HG03571 (cell line): Measurements from ENCODE around the gene MPP1.

ENCODE experiments used
- ATAC-seq: cut with Tn5 transposase; IDR thresholded peaks from one replicate; pipeline ENCODE4 v1.9.1; 2021; ENCODE audit not compliant: unreplicated experiment

MPP1 gene

DNA sequence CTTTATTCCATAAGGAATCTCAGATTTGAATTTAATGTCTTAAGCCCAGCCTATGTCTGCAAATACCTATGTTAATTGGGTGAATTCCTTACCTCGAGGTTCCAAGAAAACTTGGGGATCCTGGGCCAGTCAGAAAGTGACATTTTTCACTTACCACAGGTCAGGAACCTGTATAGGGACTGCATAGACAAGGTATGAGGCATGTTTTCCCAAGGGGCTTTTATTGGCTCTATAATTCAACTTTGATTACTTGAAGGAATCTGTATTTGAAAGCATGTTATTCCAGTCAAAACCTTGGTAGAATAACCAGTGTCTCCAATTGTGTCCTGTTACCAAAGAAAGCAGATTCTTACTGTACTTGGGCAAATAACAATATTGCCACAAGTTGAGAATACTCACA, 8.5 kb upstream of the MPP1 start:
- no peak for ATAC-seq

DNA sequence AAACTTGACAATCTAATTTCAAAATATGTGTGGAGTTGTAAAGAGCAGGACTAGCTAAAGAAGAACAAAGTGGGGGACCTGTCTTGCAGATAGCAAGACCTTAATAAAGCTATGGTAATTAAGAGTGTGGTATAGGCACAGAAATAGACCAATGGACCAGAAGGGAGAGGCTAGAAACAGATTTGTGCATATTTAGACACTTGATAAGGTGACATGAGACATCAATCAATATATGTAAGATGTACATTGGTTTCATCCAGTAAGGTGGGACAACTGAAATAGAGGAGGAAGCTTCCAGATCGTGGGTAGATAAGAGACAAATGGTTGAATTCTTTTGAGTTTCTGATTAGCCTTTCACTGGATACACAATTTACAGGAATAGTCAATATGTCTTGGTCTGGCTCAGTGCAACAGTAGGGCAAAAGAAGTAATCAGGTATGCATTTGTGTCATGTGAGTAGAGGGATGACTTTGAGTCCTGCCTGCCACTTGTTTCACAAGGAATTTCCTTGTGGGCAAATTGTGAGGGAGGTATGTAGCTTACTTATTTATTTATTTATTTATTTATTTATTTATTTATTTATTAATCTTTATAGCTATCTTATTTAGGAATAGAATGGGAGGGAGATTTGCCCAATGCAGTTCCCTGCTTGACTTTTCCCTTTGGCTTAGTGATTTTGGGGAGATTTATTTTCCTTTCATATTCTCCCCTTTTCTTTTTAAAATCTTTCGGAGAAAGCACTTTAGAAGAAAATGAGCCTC, 7.2 kb upstream of the MPP1 start:
- no peak for ATAC-seq

DNA sequence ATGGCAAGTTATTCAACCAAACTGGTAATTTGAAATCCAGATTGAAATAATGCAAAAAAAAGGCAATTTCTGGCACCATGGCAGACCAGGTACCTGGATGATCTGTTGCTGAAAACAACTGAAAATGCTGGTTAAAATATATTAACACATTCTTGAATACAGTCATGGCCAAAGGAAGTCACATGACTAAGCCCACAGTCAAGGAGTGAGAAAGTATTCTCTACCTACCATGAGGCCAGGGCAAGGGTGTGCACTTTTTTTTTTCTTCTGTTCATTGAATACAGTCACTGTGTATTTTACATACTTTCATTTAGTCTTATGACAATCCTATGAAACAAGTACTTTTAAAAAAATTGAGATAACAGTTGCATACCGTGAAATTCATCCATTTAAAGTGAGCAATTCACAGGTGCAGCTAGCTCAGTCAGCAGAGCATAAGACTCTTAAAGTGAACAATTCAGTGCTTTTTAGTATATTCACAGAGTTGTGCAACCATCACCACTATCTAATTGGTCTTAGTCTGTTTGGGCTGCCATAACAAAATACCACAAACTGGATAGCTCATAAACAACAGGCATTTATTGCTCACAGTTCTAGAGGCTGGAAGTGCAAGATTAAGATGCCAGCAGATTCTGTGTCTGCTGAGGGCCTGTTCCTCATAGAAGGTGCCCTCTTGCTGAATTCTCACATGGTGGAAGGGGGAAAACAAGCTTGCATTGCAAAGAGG, 4.8 kb upstream of the MPP1 start:
- ATAC-seq = no peak

DNA sequence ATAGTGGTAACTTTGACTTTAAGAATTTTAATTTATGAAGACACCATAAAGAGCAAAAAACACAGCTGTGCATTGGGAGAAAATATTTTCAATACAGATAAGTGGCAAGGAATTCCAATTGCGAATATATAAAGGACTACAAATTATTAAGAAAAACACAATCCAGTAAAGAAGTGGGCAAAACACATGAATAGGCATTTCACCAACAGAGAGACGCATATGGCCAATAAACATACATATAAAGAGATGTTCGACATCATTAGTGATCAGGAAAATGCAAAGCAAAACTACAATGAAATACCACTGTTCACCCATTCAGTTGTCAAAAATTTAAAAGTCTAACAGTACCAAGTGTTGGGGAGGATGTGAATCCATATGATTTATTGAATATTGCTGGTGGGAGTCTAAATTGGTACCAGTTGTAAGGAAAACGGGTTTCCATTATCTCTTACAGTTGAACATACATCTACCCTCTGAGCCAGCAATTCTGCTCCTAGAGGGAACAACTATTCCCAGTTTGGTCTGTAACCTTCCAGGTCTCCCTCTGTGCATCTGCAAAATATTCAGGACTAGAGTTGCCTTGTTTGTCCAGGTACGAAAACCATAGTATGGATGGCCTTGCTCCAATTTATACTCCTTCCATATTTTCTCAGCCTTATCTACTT, 1.7 kb upstream of the MPP1 start:
- ATAC-seq = no peak

DNA sequence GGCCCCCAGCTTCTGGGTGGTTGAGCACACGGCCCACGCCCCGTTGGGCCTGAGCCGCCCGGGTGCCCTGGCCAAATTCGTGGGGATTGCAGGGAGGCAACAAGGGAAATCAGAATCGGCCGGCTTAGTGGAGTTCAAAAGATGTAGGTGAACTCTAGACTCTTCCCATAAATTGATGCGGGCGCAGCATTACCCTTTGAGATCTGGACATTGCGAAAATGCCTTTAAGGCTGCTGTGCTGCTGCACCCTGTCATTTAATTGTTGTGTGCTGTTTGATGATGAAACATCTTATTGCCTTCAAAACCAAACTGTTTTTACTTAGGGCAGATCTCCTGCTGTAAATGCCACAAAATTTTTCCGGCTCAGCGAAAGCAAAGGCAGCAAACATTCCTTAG, 409 bp upstream of the MPP1 start:
- ATAC-seq = peak; percentile 17

DNA sequence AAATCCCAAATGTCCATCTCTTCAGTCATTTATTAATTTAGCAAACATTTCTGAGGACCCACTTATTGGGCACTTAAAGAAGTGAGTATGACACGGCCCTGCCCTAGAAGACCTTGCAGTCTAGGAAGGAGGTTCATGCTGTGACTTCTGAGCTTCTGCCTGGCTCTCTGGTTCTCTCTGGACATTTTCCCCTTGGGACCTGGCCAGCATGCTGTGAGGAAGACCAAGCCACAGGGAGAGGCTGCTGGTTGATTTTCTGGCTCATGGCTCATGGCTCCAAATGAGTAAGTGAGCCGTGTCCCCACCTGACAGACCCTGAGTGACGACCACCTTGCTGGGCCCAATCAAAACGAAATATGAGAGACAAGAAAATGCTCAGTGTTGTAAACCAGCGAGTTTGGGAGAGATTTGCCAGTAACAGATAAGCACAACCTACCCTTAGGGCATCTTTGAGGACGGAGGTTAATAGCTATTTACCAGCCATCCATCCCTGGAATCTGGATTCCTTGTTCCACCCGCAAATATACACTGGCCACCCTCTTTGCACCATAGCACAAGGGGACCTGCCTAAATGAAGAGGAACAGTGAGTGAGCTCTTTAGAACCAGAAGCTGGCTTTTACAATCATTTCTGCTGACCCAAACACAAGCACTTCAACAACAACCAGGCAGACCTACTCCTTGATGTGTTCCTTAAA, 876 bp downstream of the MPP1 start:
- no peak for ATAC-seq

DNA sequence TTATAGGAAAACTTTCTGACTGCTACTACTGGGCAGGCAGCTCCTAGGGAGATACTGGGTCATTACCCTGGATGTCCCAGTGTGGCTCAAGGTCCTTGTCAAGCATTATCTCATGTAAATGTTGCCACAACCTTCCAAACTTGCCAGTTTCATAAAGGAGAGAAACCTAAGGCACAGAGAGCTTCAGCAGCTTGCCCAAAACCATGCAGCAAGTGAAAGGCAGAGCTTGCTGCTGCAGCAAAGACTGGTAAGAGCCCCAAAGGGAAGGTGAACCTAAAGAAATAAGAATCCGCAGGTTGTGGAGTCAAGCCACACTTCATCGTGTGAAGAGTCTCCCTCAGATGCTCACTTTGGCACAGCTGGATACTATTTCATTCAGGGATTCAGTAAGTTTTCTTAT, 2.3 kb downstream of the MPP1 start:
- ATAC-seq = no peak

DNA sequence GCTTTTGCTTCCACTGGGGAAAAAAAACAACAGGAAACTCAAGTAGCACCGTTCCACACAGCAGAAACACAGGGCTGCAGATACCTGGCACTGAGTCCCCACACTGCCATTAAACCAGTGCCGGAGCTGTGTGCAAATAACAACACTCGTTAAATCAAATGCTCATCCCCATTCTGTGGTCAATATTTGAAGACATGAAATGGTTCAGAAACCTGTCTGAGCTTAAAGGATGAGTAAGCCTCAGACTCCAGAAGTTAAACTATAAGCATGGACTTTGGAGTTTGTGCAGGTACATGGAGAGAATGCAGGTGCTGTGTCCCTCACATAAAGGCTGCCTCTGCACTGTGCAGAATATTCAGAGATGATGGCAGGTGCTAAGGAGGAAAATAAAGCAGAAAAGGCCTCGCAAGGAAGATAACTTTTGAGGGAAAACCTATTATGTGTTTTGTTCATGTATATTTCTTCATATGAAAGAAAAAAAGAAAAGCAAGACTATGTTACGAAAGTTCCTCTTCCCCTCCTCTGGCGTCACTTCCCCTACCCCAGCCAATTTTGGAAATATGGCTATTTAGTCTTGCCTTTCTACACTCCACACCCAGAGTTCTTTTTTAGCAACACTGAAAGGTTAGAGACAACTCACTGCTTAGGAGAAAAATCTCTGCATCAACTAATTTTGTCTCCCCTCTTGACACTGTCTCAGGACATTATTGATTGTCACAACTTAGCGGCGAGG, 4.6 kb downstream of the MPP1 start:
- ATAC-seq = no peak

DNA sequence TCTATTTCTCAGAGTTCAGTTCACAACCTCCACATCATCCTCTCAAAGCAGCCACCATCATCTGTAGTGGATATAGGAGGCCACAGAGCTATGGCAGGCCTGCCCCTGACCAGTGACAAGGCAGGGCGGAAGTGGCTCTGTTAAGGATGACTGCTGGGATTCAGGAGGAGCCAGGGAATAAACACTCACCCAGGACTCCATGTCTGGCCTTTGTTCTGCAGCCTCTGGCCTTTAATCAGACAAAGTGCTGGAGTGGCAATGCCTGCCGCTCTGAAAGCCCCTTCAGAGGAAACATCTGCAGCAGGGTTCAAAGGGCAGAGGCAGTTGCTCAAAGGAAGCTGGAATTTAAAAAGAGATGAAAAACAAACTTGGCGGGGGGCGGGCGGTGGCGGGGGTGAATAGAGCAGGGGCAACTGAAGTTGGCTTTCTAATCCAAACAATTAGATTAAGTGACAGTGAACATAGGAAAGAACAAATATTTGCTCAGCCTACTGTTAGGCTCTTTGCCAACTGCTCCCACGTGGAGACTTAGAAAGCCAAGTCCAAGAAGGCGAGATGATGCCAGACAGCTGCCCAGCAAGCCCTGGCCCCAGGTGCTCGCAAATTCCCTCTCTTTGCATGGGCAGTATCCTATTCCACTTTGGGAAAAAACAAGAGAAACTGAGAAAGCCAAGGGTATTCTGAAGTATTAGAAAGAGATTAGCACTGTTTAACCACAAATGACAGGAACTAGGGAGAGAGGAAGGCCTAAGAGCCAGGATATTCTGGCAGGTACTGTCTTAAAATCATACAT, 5.5 kb downstream of the MPP1 start:
- ATAC-seq = no peak

DNA sequence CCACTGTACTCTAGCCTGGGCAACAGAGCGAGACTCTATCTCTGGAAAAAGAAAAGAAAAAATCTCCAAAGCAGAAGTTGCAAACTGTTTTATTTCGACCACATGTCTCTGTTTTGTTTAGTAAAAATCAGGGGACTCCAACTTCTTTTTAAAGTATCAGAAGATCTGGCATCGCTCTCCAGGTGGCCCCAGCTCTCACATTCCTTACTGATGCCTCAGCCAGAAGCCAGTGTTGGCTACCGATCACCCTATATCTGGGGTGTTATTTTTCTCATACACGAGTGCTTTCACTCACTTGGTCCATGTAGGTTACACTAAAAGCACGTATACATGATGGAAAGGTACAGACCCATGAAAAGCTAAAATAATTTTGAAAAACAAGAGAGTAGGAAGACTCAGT, 8.3 kb downstream of the MPP1 start:
- no peak for ATAC-seq

DNA sequence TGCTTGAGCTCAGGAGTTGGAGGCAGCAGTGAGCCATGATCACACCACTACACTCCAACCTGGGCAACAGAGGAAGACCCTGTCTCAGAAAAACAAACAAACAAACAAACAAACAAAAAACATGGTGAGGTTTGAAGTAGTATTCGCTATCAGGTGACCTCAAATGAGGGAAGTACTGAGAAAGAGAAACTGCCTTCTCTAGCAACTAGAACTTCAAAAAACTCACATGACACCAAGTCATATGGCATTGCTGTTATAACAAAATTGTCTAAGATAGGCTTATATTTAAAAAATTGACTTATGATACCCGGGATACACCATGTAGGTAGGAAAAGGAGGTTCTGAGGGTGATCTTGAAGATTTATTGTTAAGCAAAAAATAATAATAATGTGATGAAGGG, 10.3 kb downstream of the MPP1 start:
- no peak for ATAC-seq

DNA sequence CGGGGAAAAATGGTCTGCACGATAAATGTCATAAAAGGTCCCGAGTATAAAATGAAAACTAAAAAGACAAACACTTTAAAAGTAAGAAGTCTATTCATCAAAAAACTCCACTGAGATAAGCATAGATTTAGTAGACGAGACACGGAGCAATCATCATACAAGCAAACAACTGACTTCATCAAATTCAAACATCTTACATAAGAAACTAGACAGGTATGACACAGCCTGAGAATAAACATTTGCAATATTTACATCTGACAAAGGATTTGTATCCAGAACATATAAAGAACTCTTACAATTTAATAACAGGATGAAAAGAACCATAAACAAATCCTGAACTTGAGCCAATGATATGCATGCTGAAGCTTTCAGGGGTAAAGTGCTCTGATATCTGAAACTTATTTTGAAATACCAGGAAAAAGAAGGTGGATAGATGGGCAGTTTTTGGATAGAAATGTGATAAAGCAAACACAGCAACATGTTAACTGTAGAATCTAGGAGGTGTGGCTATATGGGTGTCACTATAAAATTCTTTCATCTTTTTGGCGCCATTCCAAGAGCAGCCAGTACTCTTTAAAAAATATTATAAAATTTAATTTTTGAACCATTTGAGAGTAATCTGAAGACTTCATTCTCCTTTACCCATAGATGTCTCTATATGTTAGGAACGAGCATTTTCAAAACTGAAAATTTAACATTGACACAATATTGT, 12.0 kb downstream of the MPP1 start:
- ATAC-seq = no peak

DNA sequence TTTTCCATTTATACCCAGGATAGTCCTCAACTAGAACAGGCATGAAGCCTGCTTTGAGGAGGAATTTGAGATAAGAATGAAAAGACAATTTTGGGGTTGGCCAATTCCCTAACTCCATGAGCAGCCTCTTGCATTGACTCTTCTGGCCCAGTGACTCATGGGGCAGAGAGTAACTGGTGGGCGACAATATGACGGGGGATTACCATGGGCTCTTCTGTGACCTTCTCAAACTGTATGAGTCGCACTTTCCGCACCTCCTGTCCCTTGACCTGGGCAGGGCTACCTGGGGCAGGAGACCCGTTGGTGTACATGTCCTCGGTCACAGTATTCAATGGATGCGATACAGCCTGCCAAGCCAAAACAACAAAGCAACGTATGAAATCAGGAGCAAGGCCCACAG, 13.3 kb downstream of the MPP1 start:
- ATAC-seq = no peak

DNA sequence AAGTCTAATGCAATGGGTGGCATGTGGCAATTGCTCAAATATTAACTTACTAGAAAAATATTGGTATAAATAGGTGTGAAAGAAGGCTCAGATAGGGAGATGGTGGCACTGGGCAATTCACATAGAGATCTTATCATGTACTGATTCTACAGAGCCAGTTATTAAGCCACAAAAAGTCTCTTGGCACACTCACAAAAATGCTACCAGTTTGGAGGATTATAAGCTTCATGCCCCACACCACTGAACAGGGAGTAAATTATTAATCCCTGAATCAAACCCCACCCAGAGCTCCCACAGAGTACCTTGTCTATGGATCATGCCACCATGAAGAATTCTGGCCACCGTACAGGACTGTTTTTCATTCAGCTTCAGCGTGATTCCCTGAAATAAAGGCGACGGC, 13.8 kb downstream of the MPP1 start:
- ATAC-seq = no peak

DNA sequence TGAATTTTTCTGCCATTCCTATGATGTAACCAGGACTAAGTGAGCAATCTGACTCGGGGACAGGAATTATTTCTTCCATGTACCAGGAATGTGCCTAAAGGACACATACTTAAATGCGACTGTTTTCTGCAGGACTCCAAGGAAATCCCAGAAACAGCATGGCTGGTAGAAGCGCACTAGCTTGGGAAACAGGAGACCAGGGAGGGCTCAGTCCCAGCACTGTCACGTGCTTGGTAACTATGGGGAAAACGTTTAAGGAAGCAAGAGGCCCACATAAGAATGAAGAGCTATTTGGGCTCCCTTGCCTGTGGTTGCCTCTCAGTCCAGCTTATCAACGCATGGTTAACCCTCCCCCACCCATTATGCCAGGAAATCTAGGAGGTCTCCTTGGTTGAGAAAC, 19.6 kb downstream of the MPP1 start:
- ATAC-seq = no peak

DNA sequence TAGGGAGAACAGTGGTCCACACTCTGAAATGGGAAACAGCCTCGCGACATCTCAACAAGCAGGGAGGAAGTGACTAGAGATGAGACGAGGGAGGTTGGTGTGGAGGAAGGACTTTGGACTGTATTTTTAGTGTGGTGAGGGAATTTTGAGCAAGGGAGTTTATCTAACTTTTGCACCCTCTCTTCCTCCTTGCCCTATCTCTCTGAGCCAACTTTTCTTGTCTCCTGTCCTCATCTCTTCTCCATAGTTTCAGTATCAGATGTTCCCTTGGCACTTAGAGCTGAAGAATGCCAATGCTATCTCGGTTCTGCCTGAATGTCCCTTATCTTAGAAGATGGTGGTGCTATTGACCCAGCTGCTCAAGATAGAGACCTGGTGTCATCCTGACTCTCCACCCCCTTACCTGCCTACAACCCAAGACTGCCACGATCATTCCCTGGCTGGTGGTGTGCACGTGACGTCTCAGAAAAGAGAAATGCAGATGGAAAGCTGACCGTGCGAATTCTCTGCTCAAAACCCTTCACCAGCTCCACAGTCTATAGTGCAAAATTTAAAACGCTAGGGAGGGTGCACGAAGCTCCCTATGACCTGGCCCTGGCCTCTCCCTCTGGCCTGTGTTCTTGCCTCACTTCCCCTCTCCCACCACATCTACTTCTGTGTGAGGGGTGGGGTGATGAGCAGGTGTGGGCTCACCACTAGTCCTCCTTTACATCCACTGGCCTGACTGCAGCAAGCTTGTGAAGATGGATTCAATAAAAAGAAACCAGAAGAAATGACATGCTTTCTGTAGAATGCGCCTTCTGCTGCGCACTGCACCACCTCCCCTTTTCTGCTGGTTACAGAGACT, 20.9 kb downstream of the MPP1 start:
- ATAC-seq = no peak

DNA sequence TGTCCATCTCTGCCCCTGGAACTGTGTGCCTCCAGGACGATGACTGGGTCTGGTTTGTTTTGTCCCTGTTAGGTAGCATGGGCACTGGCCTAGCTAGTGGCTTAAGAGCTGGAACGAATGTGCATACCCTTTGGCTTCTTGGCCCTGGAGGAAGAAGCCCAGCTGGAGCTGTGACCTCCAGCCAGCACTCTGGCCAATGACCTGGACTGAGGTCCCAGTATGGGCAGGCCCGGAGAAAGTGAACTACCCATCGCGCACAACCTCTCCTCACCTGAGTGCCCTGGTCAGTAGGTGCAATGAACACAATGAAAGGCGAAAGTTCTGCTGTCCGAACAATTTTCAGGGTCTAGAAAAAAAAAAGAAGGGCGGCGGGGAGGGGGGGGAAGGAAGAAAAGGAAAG, 24.3 kb downstream of the MPP1 start:
- no peak for ATAC-seq

DNA sequence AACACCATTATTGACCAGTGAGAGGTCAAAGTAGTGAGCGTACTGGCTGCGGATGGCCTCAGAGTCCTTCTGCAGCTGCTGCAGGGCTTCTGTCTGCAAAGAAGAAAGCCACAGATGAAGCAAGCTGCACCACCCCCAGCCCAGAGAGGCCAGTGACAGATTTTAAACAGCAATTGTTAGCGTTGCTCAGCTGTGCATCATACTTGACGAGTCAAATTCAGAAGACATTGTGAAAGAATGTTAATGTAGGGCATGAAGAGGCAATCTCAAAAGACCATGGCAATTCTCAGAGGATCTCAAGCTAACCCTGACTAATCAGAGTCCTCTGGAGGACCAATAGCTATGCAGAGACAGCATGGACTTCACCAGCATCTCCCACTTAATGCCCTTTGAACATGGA, 26.0 kb downstream of the MPP1 start:
- ATAC-seq = no peak

DNA sequence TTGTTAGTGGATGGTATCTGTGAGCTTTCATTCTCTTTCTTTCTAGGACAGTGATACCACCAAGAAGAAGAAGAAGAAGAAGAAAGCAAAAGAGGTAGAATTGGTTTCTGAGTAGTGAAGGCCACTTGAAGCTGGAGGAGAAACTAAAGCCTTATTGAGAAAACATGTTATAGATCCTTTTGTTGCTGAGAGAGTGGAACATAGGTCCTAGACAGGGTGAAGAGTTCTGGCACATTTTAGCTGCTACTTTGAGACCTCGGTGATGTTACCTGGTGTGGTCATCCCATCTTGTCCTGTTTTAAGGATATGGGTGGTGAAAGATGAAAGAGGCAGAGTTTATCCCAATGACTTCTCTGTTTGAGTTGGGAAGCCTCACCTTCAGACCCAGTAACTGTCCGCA, 28.5 kb downstream of the MPP1 start:
- no peak for ATAC-seq
